Ovary (tissue), 9 donors: ENCODE data around the gene ATP6V1G3. TPM values are rescaled to one million over a fixed set of nuclear protein-coding genes. Genes with fewer than 3 reads are reported as not detected.

ENCODE experiments used
- DNase-seq, 5 donors: peaks; one replicate each; pipeline ENCODE4 v3.0.0-alpha.2; 2019 to 2020
- H3K27ac ChIP-seq, 2 donors: fragments of 200-600 bp; one replicate each; pipeline versions ENCODE4 v1.5.1 to v1.8.0; 2019 to 2022
- H3K27me3 ChIP-seq: fragments of 200-600 bp; one replicate; pipeline ENCODE4 v1.8.0; 2022
- H3K36me3 ChIP-seq: fragments of 200-600 bp; sonication (generic); one replicate; pipeline ENCODE4 v1.5.1; 2019
- H3K4me1 ChIP-seq: one replicate; pipeline ENCODE4 v1.8.1; 2013; ENCODE audit warnings: mild to moderate bottlenecking, moderate library complexity; ENCODE audit not compliant: insufficient read depth
- H3K4me3 ChIP-seq: fragments of 200-600 bp; sonication (generic); one replicate; pipeline ENCODE4 v1.5.1; 2017
- H3K9me3 ChIP-seq, 2 donors: fragments of 200-600 bp in 1 of 2; sonication (generic) in 1 of 2; one replicate each; pipeline versions ENCODE4 v1.5.1 to v1.8.1; 2013 to 2019; ENCODE audit warnings: mild to moderate bottlenecking in 1 of 2, moderate library complexity in 1 of 2
- CTCF ChIP-seq, 3 donors: fragments of 450-650 bp in 2 of 3; fragments of 200-600 bp in 1 of 3; IDR thresholded peaks; one replicate each; pipeline versions ENCODE4 v1.5.1 to v1.8.0; 2016 to 2022; ENCODE audit warnings: antibody characterized with exemption in 3 of 3, mild to moderate bottlenecking in 1 of 3
- EP300 ChIP-seq: sonication (generic); formaldehyde crosslinking; IDR thresholded peaks from one replicate; pipeline ENCODE4 v1.6.1; 2017; ENCODE audit warnings: antibody characterized with exemption
- POLR2A ChIP-seq: fragments of 450-650 bp; IDR thresholded peaks from one replicate; pipeline ENCODE4 v1.6.1; 2017; ENCODE audit warnings: antibody characterized with exemption, mild to moderate bottlenecking, moderate library complexity
- WGBS, 3 donors: extraction: QIAGEN DNeasy Blood & Tissue Kit in 1 of 3; methylation state at CpG; one replicate each; pipeline versions ENCODE4 v1.1.5 to v1.1.7; 2013 to 2017; 5-methylcytosine and 5-hydroxymethylcytosine counted together
- intact Hi-C, 4 donors: fragments of 100-400 bp; cut with DNase I; formaldehyde crosslinking; loops; one replicate each; pipeline versions ENCODE4 v1.11.0 to v1.15.1; 2022 to 2023
- polyA plus RNA-seq, 2 donors: library from polyadenylated mRNA; stranded (reverse); fragments of 200-250 nt in 1 of 2; fragments of 350-450 nt in 1 of 2; fragmentation: Illumina TruSeq in 1 of 2; extraction: RNeasy Lipid Tissue Mini Kit (QIAGEN cat#74804) in 1 of 2; gene quantifications; one replicate each; pipeline ENCODE4 v1.2.3, GENCODE V29; 2013 to 2014
- total RNA-seq, 7 donors: library from RNA; depleted of rRNA in 2 of 7; stranded (reverse); fragments of >200 nt in 2 of 7; fragmentation: NEBNext Ultra II Directional in 3 of 7; extraction: Animal tissue kit (Norgen Biotek cat#: 25700) in 3 of 7; gene quantifications; one replicate each; pipeline versions ENCODE4 v1.1.0 to v1.2.4, GENCODE V29; 2016 to 2023
- donor health status: DM: no; HTN: no; CAD: no; lungs with moderate emphysema.
- donor health status: DM: no; HTN: no; CAD: no.
- donor health status: Bipolar disorder and iron deficiency.
- donor health status: DM: yes; HTN: yes; CAD: no.
- donor health status: DM: no; HTN: no; CAD: no.
- donor health status: DM: yes; HTN: yes; CAD: no.

ATP6V1G3 gene
- total and polyA plus RNA-seq, 9 donors = not detected

DNA sequence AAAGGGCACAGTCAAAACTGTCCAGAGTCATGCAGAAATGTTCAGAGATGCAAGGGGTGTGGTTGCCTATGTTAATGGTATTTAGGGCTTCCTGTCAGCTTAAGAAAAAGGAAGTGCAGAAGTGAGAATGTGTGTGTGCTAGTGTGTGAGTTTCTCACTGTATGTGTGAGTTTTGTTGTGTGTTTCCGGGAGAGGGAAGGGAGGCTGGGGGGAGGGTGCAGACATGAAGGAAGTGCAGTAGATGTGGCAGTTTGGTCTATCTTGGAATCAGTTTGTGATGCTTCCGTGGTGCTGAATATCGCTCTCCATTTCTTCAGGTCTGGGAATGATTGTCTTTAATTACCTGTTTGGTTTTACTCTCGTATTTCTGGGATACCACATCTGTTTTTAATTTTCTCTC, 16.5 kb upstream of the ATP6V1G3 start:
- TF ChIP-seq CTCF (IDR thresholded peaks at IDR 0.05) (no peak), EP300 (no peak), POLR2A (no peak)
- no peak for DNase-seq
- no peaks in the 10 kb centered on the region for H3K9me3 ChIP-seq

DNA sequence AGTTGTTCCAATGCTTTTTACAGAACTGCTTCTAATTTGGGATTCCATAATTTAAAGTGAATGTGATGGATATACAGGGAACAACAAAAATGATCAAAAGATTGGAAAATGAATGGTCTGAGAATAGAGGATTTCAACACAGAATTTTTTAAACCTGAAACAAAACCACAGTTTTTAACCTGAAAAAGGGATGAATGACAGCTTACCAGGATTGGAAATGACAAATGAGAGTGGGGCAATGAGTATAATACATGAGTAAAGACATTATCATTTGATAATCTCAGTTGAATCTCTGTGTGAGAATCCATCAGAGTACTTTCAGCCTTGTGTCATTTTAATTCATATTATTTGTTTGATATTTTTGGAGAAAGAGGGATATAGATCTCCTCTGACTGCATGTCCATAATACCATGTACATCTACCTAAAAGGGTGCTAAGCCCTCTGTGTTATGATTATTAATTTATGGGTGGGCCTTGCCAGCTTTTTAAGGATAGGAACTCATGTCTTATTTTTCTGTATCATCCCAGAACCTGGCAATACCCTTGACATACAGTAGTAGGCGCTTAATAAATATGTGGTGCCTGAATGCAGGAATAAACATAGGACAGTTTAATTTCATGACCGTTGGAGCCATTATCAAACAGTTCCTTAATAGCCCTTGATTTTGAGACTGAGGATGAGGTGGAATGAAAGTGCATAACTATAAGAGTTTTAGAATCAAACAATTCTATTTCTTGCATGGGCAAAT, 12.4 kb upstream of the ATP6V1G3 start:
- no peaks in the 10 kb centered on the region for H3K4me1 ChIP-seq
- no peaks in the 10 kb centered on the region for H3K27me3 ChIP-seq
- no peak overlapping the region for H3K27ac ChIP-seq
- intact Hi-C loops = no loop called here
- no peaks in the 10 kb centered on the region for H3K36me3 ChIP-seq
- no peak for DNase-seq
- TF ChIP-seq POLR2A (no peak), EP300 (no peak), CTCF (IDR thresholded peaks at IDR 0.05) (no peak)
- WGBS, 3 donors = 82 to 86% (median 85%) methylated on average over 2 of the region's 2 CpGs
- no peak overlapping the region for H3K4me3 ChIP-seq
- H3K9me3 ChIP-seq = no peaks in the 10 kb centered on the region

More for the DNA sequence above, 16.5 kb upstream of the ATP6V1G3 start:
- Histone ChIP-seq H3K4me1 (no peaks in the 10 kb centered on the region), H3K27me3 (no peaks in the 10 kb centered on the region), H3K36me3 (no peaks in the 10 kb centered on the region), H3K4me3 (no peak overlapping the region), H3K27ac (no peak overlapping the region)
- intact Hi-C loops = no loop called here
- 49 to 71% (median 64%) methylated on average over 4 of the region's 4 CpGs for WGBS, 3 donors

DNA sequence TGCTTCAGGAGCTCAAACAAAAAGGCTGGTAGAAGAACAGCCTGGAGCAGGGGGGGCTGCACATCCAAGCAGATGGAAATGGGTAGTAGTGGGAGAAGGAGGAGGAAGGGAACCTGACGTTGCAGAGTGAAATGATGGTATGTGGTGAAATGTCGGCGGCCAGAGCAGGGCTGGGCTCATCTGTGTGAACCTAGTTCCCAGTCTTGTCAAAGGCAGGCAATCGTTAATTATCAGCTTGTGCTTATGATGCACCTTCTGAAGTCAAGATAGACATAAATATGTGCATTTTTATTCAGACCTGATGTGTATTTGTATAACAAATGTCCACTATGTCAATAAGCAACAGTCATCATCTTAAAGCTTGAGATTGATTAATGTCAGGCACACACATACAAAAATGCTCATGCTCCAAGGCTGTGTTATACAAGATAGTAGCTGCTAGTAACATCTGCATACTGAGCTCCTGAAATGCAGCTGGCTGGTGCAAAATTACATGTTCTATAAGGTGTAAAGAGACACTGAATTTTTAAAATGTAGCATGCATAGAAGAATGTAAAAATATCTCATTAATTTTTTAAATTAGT, 10.6 kb upstream of the ATP6V1G3 start:
- 54 to 69% (median 59%) methylated on average over 4 of the region's 4 CpGs for WGBS, 3 donors
- no peak overlapping the region for H3K27ac ChIP-seq
- no peaks in the 10 kb centered on the region for H3K36me3 ChIP-seq
- no peaks in the 10 kb centered on the region for H3K9me3 ChIP-seq
- TF ChIP-seq EP300 = no peak
- no peak for TF ChIP-seq CTCF (IDR thresholded peaks at IDR 0.05)
- TF ChIP-seq POLR2A = no peak
- H3K4me3 ChIP-seq = no peak overlapping the region
- intact Hi-C loops = no loop called here
- no peaks in the 10 kb centered on the region for H3K27me3 ChIP-seq
- H3K4me1 ChIP-seq = no peaks in the 10 kb centered on the region
- no peak for DNase-seq

GRCh38 chr1:198549866-198550265, 9.4 kb upstream of the ATP6V1G3 start:
- H3K9me3 ChIP-seq = no peaks in the 10 kb centered on the region
- no peaks in the 10 kb centered on the region for H3K4me1 ChIP-seq
- H3K27me3 ChIP-seq = no peaks in the 10 kb centered on the region
- TF ChIP-seq POLR2A = no peak
- no peak for TF ChIP-seq EP300
- no peak for TF ChIP-seq CTCF (IDR thresholded peaks at IDR 0.05)
- H3K27ac ChIP-seq = no peak overlapping the region
- no peak for DNase-seq
- H3K36me3 ChIP-seq = no peaks in the 10 kb centered on the region
- no peak overlapping the region for H3K4me3 ChIP-seq
- intact Hi-C loops = no loop called here
